ENCODE data around the gene SSC4D.

The SSC4D gene

DNA sequence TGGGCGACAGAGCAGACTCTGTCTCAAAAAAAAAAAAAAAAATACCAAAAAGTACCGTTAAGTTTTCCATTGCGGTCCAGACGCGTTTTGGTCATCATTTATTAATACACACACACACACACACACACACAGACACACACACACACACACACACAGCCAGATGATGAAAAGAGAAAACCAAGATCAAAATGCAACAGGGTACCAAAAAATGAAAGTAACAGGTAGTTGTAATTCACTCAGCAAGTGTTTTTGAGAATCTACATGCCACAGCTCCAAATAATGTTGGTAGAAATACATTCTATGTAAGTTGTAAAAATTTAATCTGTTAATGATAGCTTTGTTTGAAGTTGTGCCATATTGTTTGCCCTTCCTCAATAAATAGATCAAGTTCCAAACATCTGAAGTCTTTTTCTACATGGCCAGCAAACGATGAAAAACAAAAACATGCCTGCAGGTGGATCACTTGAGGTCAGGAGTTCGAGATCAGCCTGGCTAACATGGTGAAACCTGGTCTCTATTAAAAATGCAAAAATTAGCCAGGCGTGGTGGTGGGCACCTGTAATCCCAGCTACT is 60.1 kb downstream of the SSC4D start:
- DNase-seq = no peak

DNA sequence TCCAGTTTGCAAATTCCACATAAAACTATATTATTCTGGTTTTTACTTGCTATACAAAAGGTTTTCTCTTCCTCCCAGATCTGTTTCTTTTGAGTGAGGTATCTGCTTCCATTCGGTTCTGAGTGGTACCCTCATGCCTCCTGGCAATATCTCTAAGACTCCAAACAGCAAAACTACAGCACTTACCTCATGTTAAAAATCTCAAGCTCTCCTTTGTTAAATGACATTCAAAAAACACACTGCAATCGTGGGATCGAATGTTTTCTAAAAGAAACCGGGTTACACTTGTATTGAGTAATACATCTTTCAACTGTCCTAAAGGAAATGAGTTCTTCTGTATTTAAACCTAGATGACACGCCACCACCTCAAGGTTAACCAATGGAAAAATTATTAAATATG is 61.8 kb downstream of the SSC4D start:
- no peak for DNase-seq

DNA sequence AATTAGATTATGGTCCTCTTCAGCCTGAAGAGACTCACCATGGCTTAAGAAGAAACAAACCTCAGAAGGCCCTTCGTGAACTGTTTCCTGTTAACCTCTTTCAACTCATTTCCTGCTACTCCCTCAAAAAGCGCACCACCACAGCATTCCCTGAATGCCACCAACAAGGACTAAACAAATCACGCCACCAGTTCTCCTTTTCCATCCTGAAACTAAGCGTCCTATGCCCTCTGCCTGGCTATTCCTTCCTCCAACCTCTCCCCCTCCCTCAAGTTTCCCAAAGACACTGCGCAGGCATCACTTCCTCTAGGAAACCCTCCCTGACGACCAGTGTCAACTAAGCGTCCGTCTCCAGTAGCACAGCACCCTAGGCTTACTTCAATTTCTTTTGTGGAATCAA is 62.7 kb downstream of the SSC4D start:
- DNase-seq = no peak

DNA sequence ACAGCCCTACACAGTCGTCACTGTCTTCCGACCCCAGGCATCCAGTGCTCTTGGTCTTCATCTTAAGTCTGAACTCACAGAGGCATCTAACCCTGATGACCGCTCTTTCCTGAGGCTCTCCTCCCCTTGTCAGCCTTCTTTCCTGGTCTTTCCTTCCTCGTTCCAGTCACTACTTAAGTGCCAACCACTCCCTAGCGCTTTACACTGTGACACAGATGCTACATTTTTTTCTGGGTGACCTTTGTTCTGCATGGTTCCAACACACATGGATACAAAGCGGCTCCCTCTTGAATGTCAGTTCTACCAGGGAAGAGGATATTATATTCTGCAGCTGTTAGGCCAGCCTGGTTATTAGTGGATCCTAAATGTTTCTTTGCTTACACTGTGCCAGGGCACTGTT is 63.4 kb downstream of the SSC4D start:
- DNase-seq = no peak

DNA sequence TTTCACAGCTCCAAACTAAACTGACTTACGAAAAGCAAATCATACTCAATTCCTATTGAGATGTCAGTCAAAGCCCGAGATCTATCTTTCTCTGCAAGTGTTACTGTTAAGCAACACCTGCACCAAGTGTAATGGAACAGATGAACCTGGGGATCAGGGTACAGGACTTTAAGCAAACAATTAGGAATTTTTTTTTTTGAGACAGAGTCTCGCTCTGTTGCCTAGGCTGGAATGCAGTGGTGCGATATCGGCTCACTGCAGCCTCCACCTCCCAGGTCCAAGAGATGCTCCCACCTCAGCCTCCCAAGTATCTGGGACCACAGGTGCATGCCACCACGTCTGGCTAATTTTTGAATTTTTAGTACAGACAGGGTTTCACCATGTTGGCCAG is 65.6 kb downstream of the SSC4D start:
- DNase-seq = no peak

DNA sequence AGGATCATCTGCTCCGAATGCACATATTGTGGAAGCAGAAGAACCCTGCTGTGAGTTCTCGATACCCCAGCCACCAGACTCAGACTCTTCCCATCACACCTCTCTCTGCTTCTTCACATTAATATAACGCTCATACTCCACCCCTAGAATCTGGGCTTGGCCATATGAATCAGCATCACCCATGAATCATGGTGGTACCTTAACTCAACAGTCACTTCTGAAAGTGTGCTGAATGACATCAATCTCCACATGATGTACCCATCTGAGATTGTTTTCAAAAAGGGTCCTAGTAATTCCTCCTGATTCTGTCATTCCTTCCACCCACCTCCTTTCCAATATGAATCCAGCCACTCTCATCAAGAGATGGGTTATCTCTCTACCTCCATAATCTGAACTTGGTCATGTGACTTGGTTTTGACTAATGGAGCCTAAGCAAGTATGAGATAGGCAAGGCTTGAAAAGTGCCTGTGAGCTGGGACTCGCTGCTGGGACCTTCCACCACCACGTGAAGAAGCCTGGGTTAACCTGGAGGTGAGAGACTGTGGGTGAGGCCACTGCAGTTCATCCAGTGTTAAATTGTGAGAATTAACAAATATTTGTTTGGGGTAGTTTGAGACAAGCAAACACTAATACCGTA is 66.1 kb downstream of the SSC4D start:
- peak; percentile 13 for DNase-seq

DNA sequence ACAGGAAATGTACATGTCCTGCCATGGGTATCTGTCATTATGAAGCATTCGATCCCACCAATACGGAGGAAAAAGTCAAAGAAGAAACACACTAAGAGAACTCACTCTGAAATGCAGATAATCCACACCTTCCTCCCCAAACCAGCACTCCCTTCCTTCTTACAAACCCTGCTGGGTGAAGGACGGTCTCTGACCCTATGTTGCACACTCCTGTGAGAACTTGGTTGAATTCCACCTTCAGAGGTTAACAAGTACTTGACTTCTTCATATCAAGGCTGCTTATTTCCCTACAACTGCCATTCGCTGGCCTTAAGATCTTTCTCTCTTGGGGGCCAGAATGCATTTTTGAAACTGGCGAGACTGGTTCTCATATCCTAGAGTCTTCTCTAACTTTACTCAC is 67.3 kb downstream of the SSC4D start:
- no peak for DNase-seq

DNA sequence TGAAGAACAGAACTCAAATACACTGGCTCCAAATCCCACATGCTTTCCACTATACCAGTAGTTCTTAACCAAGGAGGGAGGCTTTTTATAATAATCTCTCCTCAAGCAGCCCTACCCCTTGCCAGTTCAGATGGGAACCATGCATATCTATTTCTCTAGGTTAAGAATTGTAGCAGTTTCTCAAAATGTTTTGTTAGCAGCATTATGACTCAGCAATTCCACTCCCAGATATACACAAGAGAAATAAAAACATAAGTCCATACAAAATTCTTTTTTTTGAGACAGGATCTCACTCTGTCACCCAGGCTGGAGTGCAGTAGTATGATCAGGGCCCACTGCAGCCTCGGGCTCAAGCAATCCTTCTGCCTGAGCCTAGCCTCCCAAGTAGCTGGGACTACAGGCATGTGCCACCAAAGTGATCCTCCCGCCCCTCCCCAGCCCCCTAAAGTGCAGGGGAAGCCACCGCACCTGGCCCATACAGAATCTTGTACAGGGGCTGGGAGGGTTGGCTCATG is 68.8 kb downstream of the SSC4D start:
- DNase-seq = peak; percentile 39
